Jurkat, Clone E6-1 (cell line): ENCODE data around the gene LRBA.
"Not testable (repeated sequence)": the region's sequence is repeated elsewhere in the genome, so short reads cannot be mapped to it uniquely, and the experiment has no call there.

Source experiments
- DNase-seq: peaks from one replicate; pipeline ENCODE4 v3.0.0-alpha.2; 2011; ENCODE audit warnings: low read depth, low spot score
- H3K4me3 ChIP-seq: 2 replicates; pipeline ENCODE4 v1.5.1; 2011; ENCODE audit warnings: mild to moderate bottlenecking, low read length, control low read depth, moderate library complexity

Gene LRBA

GRCh38 chr4:150717952-150718351, 297.1 kb downstream of the LRBA start:
- no peak for DNase-seq
- H3K4me3 ChIP-seq, result no peak overlapping the region

- H3K4me3 ChIP-seq, result no peak overlapping the region
- no peak for DNase-seq
Observed at GRCh38 chr4:150714462-150715438, 300.3 kb downstream of the LRBA start.

GRCh38 chr4:150713251-150713650, 301.8 kb downstream of the LRBA start:
- no peak overlapping the region for H3K4me3 ChIP-seq
- DNase-seq, result no peak

GRCh38 chr4:150710770-150711375, 304.2 kb downstream of the LRBA start:
- no peak for DNase-seq
- no peak overlapping the region for H3K4me3 ChIP-seq

- DNase-seq, result no peak
- no peak overlapping the region for H3K4me3 ChIP-seq
Observed at GRCh38 chr4:150708004-150708403, 307.1 kb downstream of the LRBA start.

GRCh38 chr4:150699599-150699998, 315.5 kb downstream of the LRBA start:
- no peak overlapping the region for H3K4me3 ChIP-seq
- DNase-seq, result no peak

GRCh38 chr4:150695162-150695561, 319.9 kb downstream of the LRBA start:
- H3K4me3 ChIP-seq, result no peak overlapping the region
- DNase-seq, result no peak

GRCh38 chr4:150694438-150694837, 320.6 kb downstream of the LRBA start:
- no peak for DNase-seq
- no peak overlapping the region for H3K4me3 ChIP-seq

GRCh38 chr4:150683775-150684350, 331.2 kb downstream of the LRBA start:
- no peak overlapping the region for H3K4me3 ChIP-seq
- DNase-seq, result no peak

- no peak for DNase-seq
- H3K4me3 ChIP-seq, result no peak overlapping the region
Observed at GRCh38 chr4:150682126-150682525, 333.0 kb downstream of the LRBA start.

GRCh38 chr4:150681063-150681462, 334.0 kb downstream of the LRBA start:
- no peak for DNase-seq
- no peak overlapping the region for H3K4me3 ChIP-seq

- H3K4me3 ChIP-seq, result no peak overlapping the region
- no peak for DNase-seq
Observed at GRCh38 chr4:150680651-150681050, 334.4 kb downstream of the LRBA start.

GRCh38 chr4:150679765-150680343, 335.2 kb downstream of the LRBA start:
- H3K4me3 ChIP-seq, result no peak overlapping the region
- DNase-seq, result no peak

GRCh38 chr4:150679018-150679764, 335.9 kb downstream of the LRBA start:
- DNase-seq, result no peak
- no peak overlapping the region for H3K4me3 ChIP-seq

GRCh38 chr4:150673793-150674192, 341.3 kb downstream of the LRBA start:
- no peak for DNase-seq
- no peak overlapping the region for H3K4me3 ChIP-seq

- DNase-seq, result peak; percentile 2
- H3K4me3 ChIP-seq, result no peak overlapping the region
Observed at GRCh38 chr4:150668824-150669223, 346.3 kb downstream of the LRBA start.

- DNase-seq, result no peak
Observed at GRCh38 chr4:150664935-150665334, 350.1 kb downstream of the LRBA start.

GRCh38 chr4:150662686-150663085, 352.4 kb downstream of the LRBA start:
- no peak overlapping the region for H3K4me3 ChIP-seq
- no peak for DNase-seq

More at GRCh38 chr4:150664935-150665334, 350.1 kb downstream of the LRBA start:
- H3K4me3 ChIP-seq, result no peak overlapping the region

GRCh38 chr4:150661551-150661950, 353.5 kb downstream of the LRBA start:
- not testable (repeated sequence) for H3K4me3 ChIP-seq, DNase-seq
